Measurements from ENCODE around the gene SCLY. TPM values are rescaled to one million over a fixed set of nuclear protein-coding genes. Genes with fewer than 3 reads are reported as not detected.
A peak's percentile ranks its signal among the peaks of the same experiment; 100 is the strongest.

The SCLY gene
- total and polyA plus RNA-seq, 2 of the 13 experiments (the other 11 are each of a cell fraction or from before 2014, with no cell fraction given): 27.9 to 38.6 TPM

- no peak for TF ChIP-seq ZXDC (CRISPR knock-in tag; IDR thresholded peaks at IDR 0.05)
- TF ChIP-seq ATM (IDR thresholded peaks at IDR 0.05; ENCODE audit: borderline replicate concordance): no peak
- TF ChIP-seq ZNF256 (CRISPR knock-in tag; conservative IDR thresholded peaks at IDR 0.05): no peak
- no peak for TF ChIP-seq ZNF562 (CRISPR knock-in tag; IDR thresholded peaks at IDR 0.05; ENCODE audit: borderline replicate concordance)
- TF ChIP-seq ZNF431 (CRISPR knock-in tag; IDR thresholded peaks at IDR 0.05; ENCODE audit: borderline replicate concordance, low read depth): no peak
- no peak for TF ChIP-seq ZNF326 (CRISPR knock-in tag; IDR thresholded peaks at IDR 0.05; ENCODE audit: borderline replicate concordance)
- no peak for TF ChIP-seq NKX3-1 (CRISPR knock-in tag; IDR thresholded peaks at IDR 0.05)
- no peak for TF ChIP-seq ZNF17 (CRISPR knock-in tag; IDR thresholded peaks at IDR 0.05)
- TF ChIP-seq NAIF1 (CRISPR knock-in tag; IDR thresholded peaks at IDR 0.05; ENCODE audit: borderline replicate concordance): no peak
- no peak for TF ChIP-seq ZNF747 (CRISPR knock-in tag; IDR thresholded peaks at IDR 0.05; ENCODE audit: borderline replicate concordance)
- TF ChIP-seq STAT5B (CRISPR knock-in tag; IDR thresholded peaks at IDR 0.05): no peak
- TF ChIP-seq ZNF577 (CRISPR knock-in tag; IDR thresholded peaks at IDR 0.05; ENCODE audit: borderline replicate concordance, low read depth): no peak
- TF ChIP-seq THAP8 (CRISPR knock-in tag; IDR thresholded peaks at IDR 0.05; ENCODE audit: borderline replicate concordance): no peak
- no peak for TF ChIP-seq ZBTB44 (CRISPR knock-in tag; IDR thresholded peaks at IDR 0.05)
- no peak for TF ChIP-seq ISL2 (CRISPR knock-in tag; IDR thresholded peaks at IDR 0.05)
- TF ChIP-seq ZNF570 (CRISPR knock-in tag; IDR thresholded peaks at IDR 0.05; ENCODE audit: borderline replicate concordance): no peak
- no peak for TF ChIP-seq ZFYVE20 (CRISPR knock-in tag; IDR thresholded peaks at IDR 0.05; ENCODE audit: borderline replicate concordance, low read depth)
- peak; percentile 54 for TF ChIP-seq TAF15 (IDR thresholded peaks at IDR 0.05; ENCODE audit: low read depth, low read length, poor library complexity, severe bottlenecking)
- no peak for TF ChIP-seq MAZ (IDR thresholded peaks at IDR 0.05; ENCODE audit: borderline replicate concordance, low read depth, low read length)
- TF ChIP-seq MAZ (CRISPR knock-in tag; IDR thresholded peaks at IDR 0.05; ENCODE audit: low read depth): 0 out of 2 replicates have a peak, but pooled peaks have one; percentile 56
- TF ChIP-seq CENPX (CRISPR knock-in tag; IDR thresholded peaks at IDR 0.05): no peak
- TF ChIP-seq SPEN (CRISPR knock-in tag; IDR thresholded peaks at IDR 0.05; ENCODE audit: low read depth): no peak
- no peak for TF ChIP-seq MATR3 (CRISPR knock-in tag; IDR thresholded peaks at IDR 0.05)
- no peak for TF ChIP-seq ZNF549 (CRISPR knock-in tag; IDR thresholded peaks at IDR 0.05)
- TF ChIP-seq ZNF282 (IDR thresholded peaks at IDR 0.05; ENCODE audit: partially characterized antibody): no peak
- no peak for TF ChIP-seq ZNF644 (CRISPR knock-in tag; IDR thresholded peaks at IDR 0.05; ENCODE audit: low read depth)
- TF ChIP-seq RORA (CRISPR knock-in tag; IDR thresholded peaks at IDR 0.05): no peak
Measured at GRCh38 chr2:238139196-238140039, 78.6 kb downstream of the SCLY start (continued).
